ENCODE results near the gene TPRN.

The TPRN gene

DNA sequence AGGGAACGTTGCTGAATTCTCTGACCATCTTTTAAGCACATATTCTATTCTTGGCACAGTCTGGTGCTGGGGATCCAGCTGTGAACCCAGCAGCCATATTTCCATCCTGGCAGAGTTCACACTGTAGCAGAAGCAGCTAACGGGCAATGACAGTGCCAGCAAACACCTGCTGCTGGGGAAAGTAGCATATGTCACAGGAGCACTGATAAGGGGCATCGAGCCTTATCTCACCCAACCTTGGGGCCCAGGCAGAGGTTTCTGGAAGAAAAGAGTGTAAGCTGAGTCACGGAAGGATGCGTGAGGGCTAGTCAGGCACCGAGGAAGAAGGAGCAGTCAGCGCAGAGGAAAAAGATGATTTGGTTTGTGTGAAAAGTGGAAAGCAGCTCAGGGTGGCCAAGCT is 6.1 kb upstream of the TPRN start:
- Histone ChIP-seq H3K9me3 (ENCODE audit: control insufficient read depth, low read depth, low read length) (no peaks in the 10 kb centered on the region), H3K4me3 (ENCODE audit: low read length) (peak overlapping the region; percentile 95), H3K36me3 (ENCODE audit: control insufficient read depth, low read depth, low read length) (peaks cover 5% of the 10 kb centered on the region), H3K27me3 (ENCODE audit: control insufficient read depth, insufficient read depth, low read length) (no peaks in the 10 kb centered on the region), H3K9ac (ENCODE audit: low read length) (peak overlapping the region; percentile 83), H3K27ac (ENCODE audit: low read length) (no peak overlapping the region), H3K4me1 (ENCODE audit: control insufficient read depth, low read depth, low read length) (peaks cover 6% of the 10 kb centered on the region)

- H3K9me3 ChIP-seq (ENCODE audit: control insufficient read depth, low read depth, low read length) = no peaks in the 10 kb centered on the region
- H3K36me3 ChIP-seq (ENCODE audit: control insufficient read depth, low read depth, low read length) = peaks cover 5% of the 10 kb centered on the region
- peak within 1 kb of the TSS; percentile 83 for H3K9ac ChIP-seq (ENCODE audit: low read length)
- peaks cover 9% of the 10 kb centered on the region for H3K4me1 ChIP-seq (ENCODE audit: control insufficient read depth, low read depth, low read length)
- H3K27ac ChIP-seq (ENCODE audit: low read length) = no peak within 1 kb of the TSS
- no peaks in the 10 kb centered on the region for H3K27me3 ChIP-seq (ENCODE audit: control insufficient read depth, insufficient read depth, low read length)
- H3K4me3 ChIP-seq (ENCODE audit: low read length) = peak within 1 kb of the TSS; percentile 95
Measured at GRCh38 chr9:137205126-137206069, 4.9 kb upstream of the TPRN start, which contains the start of the genes NDOR1 and TMEM203. NDOR1 (plus strand) TSS chr9:137205700; CDS start chr9:137205778, 78 bp downstream. TMEM203 (minus strand) TSS chr9:137205648; CDS start chr9:137205414, 234 bp downstream.

DNA sequence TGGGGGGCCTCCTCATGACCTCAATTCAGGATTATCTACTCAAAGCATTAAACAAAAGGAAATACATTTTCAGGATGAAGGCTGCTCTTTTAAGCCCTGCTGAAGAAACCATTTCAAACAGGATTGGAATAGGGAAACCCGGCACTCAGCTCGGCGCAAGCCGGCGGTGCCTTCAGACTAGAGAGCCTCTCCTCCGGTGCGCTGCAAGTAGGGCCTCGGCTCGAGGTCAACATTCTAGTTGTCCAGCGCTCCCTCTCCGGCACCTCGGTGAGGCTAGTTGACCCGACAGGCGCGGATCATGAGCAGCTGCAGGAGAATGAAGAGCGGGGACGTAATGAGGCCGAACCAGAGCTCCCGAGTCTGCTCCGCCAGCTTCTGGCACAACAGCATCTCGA is 4.2 kb upstream of the TPRN start:
- Histone ChIP-seq H3K27ac (ENCODE audit: low read length) (no peak overlapping the region), H3K27me3 (ENCODE audit: control insufficient read depth, insufficient read depth, low read length) (no peaks in the 10 kb centered on the region), H3K4me3 (ENCODE audit: low read length) (peak overlapping the region; percentile 95), H3K9ac (ENCODE audit: low read length) (peak overlapping the region; percentile 83), H3K4me1 (ENCODE audit: control insufficient read depth, low read depth, low read length) (peaks cover 9% of the 10 kb centered on the region), H3K36me3 (ENCODE audit: control insufficient read depth, low read depth, low read length) (no peaks in the 10 kb centered on the region), H3K9me3 (ENCODE audit: control insufficient read depth, low read depth, low read length) (no peaks in the 10 kb centered on the region)

- H3K36me3 ChIP-seq (ENCODE audit: control insufficient read depth, low read depth, low read length) = no peaks in the 10 kb centered on the region
- H3K4me3 ChIP-seq (ENCODE audit: low read length) = no peak overlapping the region
- H3K4me1 ChIP-seq (ENCODE audit: control insufficient read depth, low read depth, low read length) = peaks cover 9% of the 10 kb centered on the region
- no peaks in the 10 kb centered on the region for H3K9me3 ChIP-seq (ENCODE audit: control insufficient read depth, low read depth, low read length)
- no peak overlapping the region for H3K27ac ChIP-seq (ENCODE audit: low read length)
- no peaks in the 10 kb centered on the region for H3K27me3 ChIP-seq (ENCODE audit: control insufficient read depth, insufficient read depth, low read length)
- H3K9ac ChIP-seq (ENCODE audit: low read length) = no peak overlapping the region
Measured at GRCh38 chr9:137202966-137203365, 2.4 kb upstream of the TPRN start.

GRCh38 chr9:137201205-137201868 is 796 bp upstream of the TPRN start:
- Histone ChIP-seq H3K27ac (ENCODE audit: low read length) (peak overlapping the region; percentile 13), H3K4me1 (ENCODE audit: control insufficient read depth, low read depth, low read length) (peaks cover 6% of the 10 kb centered on the region), H3K27me3 (ENCODE audit: control insufficient read depth, insufficient read depth, low read length) (no peaks in the 10 kb centered on the region), H3K36me3 (ENCODE audit: control insufficient read depth, low read depth, low read length) (no peaks in the 10 kb centered on the region), H3K9me3 (ENCODE audit: control insufficient read depth, low read depth, low read length) (no peaks in the 10 kb centered on the region), H3K4me3 (ENCODE audit: low read length) (peak overlapping the region; percentile 69), H3K9ac (ENCODE audit: low read length) (peak overlapping the region; percentile 65)

GRCh38 chr9:137199411-137200121 is 975 bp downstream of the TPRN start:
- peak overlapping the region; percentile 37 for H3K4me3 ChIP-seq (ENCODE audit: low read length)
- H3K27me3 ChIP-seq (ENCODE audit: control insufficient read depth, insufficient read depth, low read length) = no peaks in the 10 kb centered on the region
- no peaks in the 10 kb centered on the region for H3K36me3 ChIP-seq (ENCODE audit: control insufficient read depth, low read depth, low read length)
- H3K4me1 ChIP-seq (ENCODE audit: control insufficient read depth, low read depth, low read length) = peaks cover 5% of the 10 kb centered on the region
- no peak overlapping the region for H3K27ac ChIP-seq (ENCODE audit: low read length)
- H3K9ac ChIP-seq (ENCODE audit: low read length) = no peak overlapping the region
- no peaks in the 10 kb centered on the region for H3K9me3 ChIP-seq (ENCODE audit: control insufficient read depth, low read depth, low read length)

- Histone ChIP-seq H3K4me3 (ENCODE audit: low read length) (no peak overlapping the region), H3K27ac (ENCODE audit: low read length) (no peak overlapping the region), H3K9me3 (ENCODE audit: control insufficient read depth, low read depth, low read length) (no peaks in the 10 kb centered on the region), H3K9ac (ENCODE audit: low read length) (no peak overlapping the region), H3K36me3 (ENCODE audit: control insufficient read depth, low read depth, low read length) (no peaks in the 10 kb centered on the region), H3K27me3 (ENCODE audit: control insufficient read depth, insufficient read depth, low read length) (no peaks in the 10 kb centered on the region), H3K4me1 (ENCODE audit: control insufficient read depth, low read depth, low read length) (peaks cover 5% of the 10 kb centered on the region)
Measured at GRCh38 chr9:137198902-137199283, 1.6 kb downstream of the TPRN start.

DNA sequence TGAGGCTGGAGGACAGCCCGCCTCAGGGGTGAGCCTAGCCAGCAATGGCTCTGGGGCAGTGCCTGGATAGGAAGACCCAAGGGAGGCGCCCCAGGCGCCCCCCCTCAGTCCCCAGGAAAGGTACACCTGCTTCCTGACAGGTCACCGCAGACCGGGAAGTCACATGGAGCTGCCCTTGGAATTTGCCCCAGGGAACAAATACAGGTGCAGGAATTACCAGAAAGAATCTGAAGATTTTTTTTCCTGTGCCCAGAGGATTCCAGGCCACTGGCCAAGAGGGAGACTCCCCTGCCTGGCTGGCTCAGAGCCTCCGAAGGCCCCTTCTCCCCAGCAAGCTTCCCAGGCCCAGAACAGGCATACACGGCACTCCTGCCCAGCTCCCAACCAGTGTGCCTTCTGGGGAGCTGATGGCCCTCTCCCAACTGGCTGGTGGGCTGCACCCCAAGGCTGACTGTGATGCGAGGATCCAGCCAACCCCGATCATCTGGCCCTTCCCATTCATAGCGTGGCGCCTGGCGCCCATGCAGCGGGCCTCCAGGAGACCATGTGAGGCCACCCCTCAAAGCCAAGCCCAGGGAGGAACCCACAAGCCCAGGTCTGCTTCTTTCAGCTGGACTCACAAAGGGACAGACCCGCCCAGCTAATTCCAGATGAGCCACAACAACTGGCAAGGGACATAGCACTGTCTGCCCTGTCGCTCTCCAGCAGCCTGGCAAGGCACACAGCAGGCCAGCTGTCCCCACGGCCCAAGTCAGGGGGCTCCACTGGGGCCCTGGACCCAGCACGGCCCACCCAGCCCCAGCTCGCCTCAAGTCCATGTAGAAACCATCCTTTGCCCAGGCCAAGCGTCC is 2.3 kb downstream of the TPRN start:
- no peaks in the 10 kb centered on the region for H3K27me3 ChIP-seq (ENCODE audit: control insufficient read depth, insufficient read depth, low read length)
- no peaks in the 10 kb centered on the region for H3K9me3 ChIP-seq (ENCODE audit: control insufficient read depth, low read depth, low read length)
- no peak overlapping the region for H3K27ac ChIP-seq (ENCODE audit: low read length)
- no peaks in the 10 kb centered on the region for H3K36me3 ChIP-seq (ENCODE audit: control insufficient read depth, low read depth, low read length)
- H3K4me1 ChIP-seq (ENCODE audit: control insufficient read depth, low read depth, low read length) = peaks cover 5% of the 10 kb centered on the region
- no peak overlapping the region for H3K9ac ChIP-seq (ENCODE audit: low read length)
- H3K4me3 ChIP-seq (ENCODE audit: low read length) = no peak overlapping the region

- Histone ChIP-seq H3K36me3 (ENCODE audit: control insufficient read depth, low read depth, low read length) (no peaks in the 10 kb centered on the region), H3K9ac (ENCODE audit: low read length) (no peak overlapping the region), H3K4me3 (ENCODE audit: low read length) (no peak overlapping the region), H3K27ac (ENCODE audit: low read length) (no peak overlapping the region), H3K4me1 (ENCODE audit: control insufficient read depth, low read depth, low read length) (no peaks in the 10 kb centered on the region), H3K27me3 (ENCODE audit: control insufficient read depth, insufficient read depth, low read length) (no peaks in the 10 kb centered on the region), H3K9me3 (ENCODE audit: control insufficient read depth, low read depth, low read length) (no peaks in the 10 kb centered on the region)
Measured at GRCh38 chr9:137195525-137196220, 4.9 kb downstream of the TPRN start.

DNA sequence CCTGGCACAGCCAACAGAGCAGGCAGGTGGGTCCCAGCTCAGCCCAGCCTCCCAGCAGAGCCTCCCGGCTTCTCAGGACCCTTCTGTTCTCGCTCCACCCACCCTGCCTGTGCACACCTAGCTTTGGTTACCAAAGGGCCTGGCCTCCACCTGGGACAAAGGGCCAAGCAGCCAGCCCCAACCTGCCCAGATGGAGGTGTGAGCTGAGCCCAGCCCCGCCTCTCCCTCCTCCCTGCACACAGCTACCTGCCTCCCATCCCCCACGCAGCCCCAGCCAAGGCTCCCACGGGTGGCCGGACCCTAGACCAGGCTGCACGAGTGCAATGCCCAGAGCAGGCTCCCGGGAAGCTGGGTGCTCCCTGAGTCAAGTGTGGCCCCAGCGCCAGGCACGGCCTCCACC is 5.6 kb downstream of the TPRN start:
- Histone ChIP-seq H3K4me1 (ENCODE audit: control insufficient read depth, low read depth, low read length) (no peaks in the 10 kb centered on the region), H3K9ac (ENCODE audit: low read length) (no peak overlapping the region), H3K27me3 (ENCODE audit: control insufficient read depth, insufficient read depth, low read length) (no peaks in the 10 kb centered on the region), H3K27ac (ENCODE audit: low read length) (no peak overlapping the region), H3K9me3 (ENCODE audit: control insufficient read depth, low read depth, low read length) (no peaks in the 10 kb centered on the region), H3K36me3 (ENCODE audit: control insufficient read depth, low read depth, low read length) (no peaks in the 10 kb centered on the region), H3K4me3 (ENCODE audit: low read length) (no peak overlapping the region)
